Ectodermal cell (in vitro differentiated cells): ENCODE results near the gene ITM2B.
"Not testable (repeated sequence)": the region's sequence is repeated elsewhere in the genome, so short reads cannot be mapped to it uniquely, and the experiment has no call there.

Source experiments
- H3K27ac ChIP-seq: 2 replicates; pipeline ENCODE4 v1.7.0; 2013; ENCODE audit warnings: mild to moderate bottlenecking, low read depth, low read length; ENCODE audit not compliant: insufficient read depth, poor library complexity, severe bottlenecking
- H3K27me3 ChIP-seq: 2 replicates; pipeline ENCODE4 v1.7.0; 2013; ENCODE audit warnings: mild to moderate bottlenecking, low read length; ENCODE audit not compliant: insufficient read depth, control insufficient read depth, poor library complexity, severe bottlenecking
- H3K36me3 ChIP-seq: one replicate; pipeline ENCODE4 v1.7.0; 2013; ENCODE audit warnings: low read length; ENCODE audit not compliant: control insufficient read depth, insufficient read depth
- H3K4me1 ChIP-seq: one replicate; pipeline ENCODE4 v1.7.0; 2013; ENCODE audit warnings: low read length; ENCODE audit not compliant: control insufficient read depth, insufficient read depth
- H3K4me3 ChIP-seq: 2 replicates; pipeline ENCODE4 v1.7.0; 2013; ENCODE audit warnings: low read depth, low read length, control low read depth; ENCODE audit not compliant: insufficient read depth
- H3K9me3 ChIP-seq: 2 replicates; pipeline ENCODE4 v1.7.0; 2013; ENCODE audit warnings: mild to moderate bottlenecking, low read length, moderate library complexity; ENCODE audit not compliant: control insufficient read depth
- WGBS, 2 experiments: methylation state at CpG; one replicate each; pipeline ENCODE4 v1.1.7; 2013; ENCODE audit warnings: missing lambda C conversion rate in 2 of 2; 5-methylcytosine and 5-hydroxymethylcytosine counted together

ITM2B gene

DNA sequence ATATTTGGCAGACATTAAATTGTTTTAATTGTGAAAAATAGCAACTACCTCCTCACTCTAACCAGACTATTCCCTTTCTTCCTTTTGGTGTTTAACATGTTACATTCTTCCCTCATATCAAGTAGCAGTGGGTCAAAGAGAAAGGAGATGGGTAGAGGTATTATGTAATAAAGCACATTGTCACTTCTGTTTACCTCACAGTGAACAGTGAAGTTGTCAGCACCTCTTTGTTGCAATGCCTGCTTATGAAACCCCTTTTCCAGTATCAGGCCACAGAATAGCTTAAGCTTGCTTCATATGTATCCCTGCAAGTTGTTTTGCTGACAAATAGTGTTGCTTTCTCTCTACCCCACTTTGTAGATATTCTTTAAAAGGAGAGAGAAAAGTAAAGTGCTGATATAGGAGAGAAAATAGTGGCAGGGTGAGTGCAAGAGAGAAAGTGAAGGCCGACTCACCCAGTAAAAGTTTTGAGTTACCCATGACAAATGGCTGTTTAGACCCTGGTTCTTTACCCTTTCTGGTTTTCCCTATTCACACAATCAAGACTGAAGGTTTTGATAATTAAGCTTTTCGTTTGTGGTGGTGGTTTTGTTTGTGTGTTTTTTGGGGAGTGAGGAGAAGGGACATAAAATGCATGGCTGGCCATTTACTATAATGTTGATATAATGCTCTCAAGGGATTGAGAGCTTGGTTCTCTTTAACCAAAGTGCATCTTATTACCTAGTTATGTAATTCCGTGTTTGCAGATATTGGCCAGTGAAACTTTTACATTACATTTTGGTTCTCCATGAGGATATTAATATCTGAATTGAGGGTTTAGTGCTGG is 3.7 kb downstream of the ITM2B start:
- H3K36me3 ChIP-seq, result no peaks in the 10 kb centered on the region
- H3K4me1 ChIP-seq, result peaks cover 17% of the 10 kb centered on the region
- H3K9me3 ChIP-seq, result no peaks in the 10 kb centered on the region
- H3K27ac ChIP-seq, result peak overlapping the region; percentile 9
- WGBS, 2 experiments, result 53 to 68% methylated on average over 3 of the region's 3 CpGs
- peaks cover 10% of the 10 kb centered on the region for H3K27me3 ChIP-seq
- no peak overlapping the region for H3K4me3 ChIP-seq

DNA sequence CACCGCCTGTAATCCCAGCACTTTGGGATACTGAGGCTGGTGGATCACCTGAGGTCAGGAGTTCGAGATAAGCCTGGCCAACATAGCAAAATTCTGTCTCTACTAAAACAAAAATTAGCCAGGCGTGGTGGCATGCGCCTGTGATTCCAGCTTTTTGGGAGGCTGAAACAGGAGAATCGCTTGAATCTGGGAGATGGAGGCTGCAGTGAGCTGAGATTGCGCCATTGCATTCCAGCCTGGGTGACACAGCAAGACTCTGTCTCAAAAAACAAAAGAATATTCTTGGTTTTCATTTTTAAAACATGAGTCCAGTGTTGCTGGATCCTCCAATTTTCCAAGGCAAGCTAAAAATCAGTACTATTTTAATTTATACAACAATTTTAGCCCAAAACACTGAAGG is 6.4 kb downstream of the ITM2B start:
- not testable (repeated sequence) for H3K27ac ChIP-seq, H3K27me3 ChIP-seq, H3K4me3 ChIP-seq, H3K9me3 ChIP-seq, H3K36me3 ChIP-seq
- WGBS, 2 experiments, result 90 to 95% methylated on average over 6 of the region's 6 CpGs
- H3K4me1 ChIP-seq, result peaks cover 17% of the 10 kb centered on the region

- H3K4me3 ChIP-seq, result no peak overlapping the region
- H3K9me3 ChIP-seq, result no peaks in the 10 kb centered on the region
- peaks cover 6% of the 10 kb centered on the region for H3K4me1 ChIP-seq
- no peak overlapping the region for H3K27ac ChIP-seq
- WGBS, 2 experiments, result 95 to 100% methylated on average over 1 to 3 of the region's 4 CpGs
- no peaks in the 10 kb centered on the region for H3K27me3 ChIP-seq
- H3K36me3 ChIP-seq, result no peaks in the 10 kb centered on the region
Measured at GRCh38 chr13:48241651-48242050, 8.6 kb downstream of the ITM2B start.

DNA sequence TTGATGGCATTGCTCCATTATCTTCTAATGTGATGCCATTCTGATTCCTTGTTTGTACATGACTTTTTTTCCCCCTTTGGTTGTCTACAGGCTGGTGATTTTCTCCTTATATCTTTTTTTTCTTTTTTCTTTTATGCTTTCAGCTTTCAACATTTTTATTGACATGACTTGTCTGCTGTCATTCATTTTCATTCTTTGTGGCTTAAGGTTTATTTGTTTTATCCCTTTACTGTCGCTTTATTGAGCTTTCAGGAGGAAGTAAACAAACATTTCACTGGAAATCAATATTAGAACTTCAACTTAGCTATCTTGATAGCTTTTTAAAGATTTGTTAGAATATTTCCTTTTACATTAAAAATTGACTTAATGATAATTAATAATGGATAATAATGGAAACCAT is 9.7 kb downstream of the ITM2B start:
- WGBS, 2 experiments, result 100% methylated on average over 1 of the region's 1 CpG; no CpG with 5 or more reads in 1 of the 2 experiments
- Histone ChIP-seq H3K4me3 (no peak overlapping the region), H3K36me3 (no peaks in the 10 kb centered on the region), H3K9me3 (no peaks in the 10 kb centered on the region), H3K27me3 (no peaks in the 10 kb centered on the region), H3K27ac (no peak overlapping the region), H3K4me1 (no peaks in the 10 kb centered on the region)

DNA sequence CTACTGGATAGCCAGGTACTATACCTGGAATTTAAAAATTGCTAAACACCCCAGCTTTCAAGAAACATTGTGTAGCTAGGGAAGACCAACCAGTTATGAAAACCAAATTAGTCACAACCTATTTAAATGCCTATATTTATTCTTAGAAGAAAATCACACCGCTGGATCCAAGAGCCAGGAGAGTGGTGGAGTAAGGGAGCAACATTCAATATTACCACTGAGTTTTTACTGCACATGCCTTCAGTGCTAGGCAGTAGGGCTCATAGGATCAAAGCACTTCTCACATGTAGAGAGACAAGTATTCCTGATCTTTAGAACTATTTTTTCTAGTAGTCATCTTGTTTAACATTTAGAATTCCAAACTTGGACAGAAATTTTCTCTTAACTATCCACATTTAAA is 11.2 kb downstream of the ITM2B start:
- Histone ChIP-seq H3K36me3 (no peaks in the 10 kb centered on the region), H3K27me3 (no peaks in the 10 kb centered on the region), H3K4me1 (no peaks in the 10 kb centered on the region), H3K4me3 (no peak overlapping the region), H3K9me3 (no peaks in the 10 kb centered on the region), H3K27ac (no peak overlapping the region)
- 82 to 100% methylated on average over 1 of the region's 1 CpG for WGBS, 2 experiments

DNA sequence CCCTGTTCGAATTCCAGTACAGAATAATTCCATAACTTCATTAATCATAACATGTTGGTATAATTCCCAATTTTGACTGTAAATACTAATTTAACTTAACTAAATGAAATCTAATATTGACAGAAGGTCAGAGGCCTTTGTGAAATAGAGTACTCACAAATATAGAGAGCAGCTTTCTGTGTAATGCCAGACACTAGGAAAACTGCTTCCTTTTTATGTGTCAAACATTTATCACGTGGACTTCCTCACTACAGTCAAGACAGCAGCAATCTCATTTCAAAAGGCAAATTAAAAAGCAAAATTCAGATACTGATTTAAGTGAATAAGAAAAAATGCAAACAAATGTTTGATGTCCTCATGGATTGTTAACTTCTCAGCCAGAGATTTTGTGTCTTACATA is 13.1 kb downstream of the ITM2B start:
- no peaks in the 10 kb centered on the region for H3K9me3 ChIP-seq
- WGBS, 2 experiments, result 88 to 100% methylated on average over 2 of the region's 2 CpGs
- no peak overlapping the region for H3K27ac ChIP-seq
- H3K27me3 ChIP-seq, result no peaks in the 10 kb centered on the region
- no peaks in the 10 kb centered on the region for H3K36me3 ChIP-seq
- no peak overlapping the region for H3K4me3 ChIP-seq
- no peaks in the 10 kb centered on the region for H3K4me1 ChIP-seq

GRCh38 chr13:48249018-48249417 is 16.0 kb downstream of the ITM2B start:
- Histone ChIP-seq H3K27ac (no peak overlapping the region), H3K4me3 (no peak overlapping the region), H3K9me3 (no peaks in the 10 kb centered on the region), H3K4me1 (no peaks in the 10 kb centered on the region), H3K27me3 (no peaks in the 10 kb centered on the region), H3K36me3 (no peaks in the 10 kb centered on the region)
- 100% methylated on average over 1 of the region's 2 CpGs; no CpG with 5 or more reads in 1 of the 2 experiments for WGBS, 2 experiments

- H3K4me1 ChIP-seq, result no peaks in the 10 kb centered on the region
- H3K27ac ChIP-seq, result no peak overlapping the region
- H3K27me3 ChIP-seq, result no peaks in the 10 kb centered on the region
- no peak overlapping the region for H3K4me3 ChIP-seq
- no peaks in the 10 kb centered on the region for H3K9me3 ChIP-seq
- H3K36me3 ChIP-seq, result no peaks in the 10 kb centered on the region
- WGBS, 2 experiments, result 93 to 100% methylated on average over 3 of the region's 3 CpGs
Measured at GRCh38 chr13:48251611-48252081, 18.6 kb downstream of the ITM2B start.

GRCh38 chr13:48252176-48252575 is 19.2 kb downstream of the ITM2B start:
- H3K4me1 ChIP-seq, result no peaks in the 10 kb centered on the region
- H3K36me3 ChIP-seq, result no peaks in the 10 kb centered on the region
- WGBS, 2 experiments, result 91 to 96% methylated on average over 10 of the region's 10 CpGs
- no peak overlapping the region for H3K27ac ChIP-seq
- no peaks in the 10 kb centered on the region for H3K9me3 ChIP-seq
- H3K27me3 ChIP-seq, result no peaks in the 10 kb centered on the region
- no peak overlapping the region for H3K4me3 ChIP-seq

DNA sequence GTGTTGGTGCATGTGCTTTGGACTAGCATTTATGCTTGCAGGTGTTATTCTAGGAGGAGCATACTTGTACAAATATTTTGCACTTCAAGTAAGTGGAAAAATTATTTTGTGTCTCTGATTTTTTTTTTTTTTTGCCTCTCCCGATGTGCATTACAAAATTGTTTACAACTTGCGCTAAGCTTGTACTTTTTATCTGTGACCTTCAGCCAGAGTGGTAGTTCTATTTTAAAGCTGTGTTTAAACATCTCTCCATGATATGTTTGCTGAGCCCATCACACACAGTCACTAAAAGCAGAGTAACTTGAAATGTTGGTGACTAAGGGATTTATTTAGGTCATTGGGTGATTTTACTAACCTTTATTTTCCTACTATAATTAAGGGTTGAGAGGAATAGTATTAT is 20.8 kb downstream of the ITM2B start:
- no peak overlapping the region for H3K4me3 ChIP-seq
- no peaks in the 10 kb centered on the region for H3K27me3 ChIP-seq
- H3K4me1 ChIP-seq, result no peaks in the 10 kb centered on the region
- WGBS, 2 experiments, result 92 to 100% methylated on average over 2 of the region's 2 CpGs
- H3K36me3 ChIP-seq, result no peaks in the 10 kb centered on the region
- no peaks in the 10 kb centered on the region for H3K9me3 ChIP-seq
- H3K27ac ChIP-seq, result no peak overlapping the region
